ENCODE measurements around the gene BCL6.
A peak's percentile ranks its signal among the peaks of the same experiment; 100 is the strongest.

The BCL6 gene

DNA sequence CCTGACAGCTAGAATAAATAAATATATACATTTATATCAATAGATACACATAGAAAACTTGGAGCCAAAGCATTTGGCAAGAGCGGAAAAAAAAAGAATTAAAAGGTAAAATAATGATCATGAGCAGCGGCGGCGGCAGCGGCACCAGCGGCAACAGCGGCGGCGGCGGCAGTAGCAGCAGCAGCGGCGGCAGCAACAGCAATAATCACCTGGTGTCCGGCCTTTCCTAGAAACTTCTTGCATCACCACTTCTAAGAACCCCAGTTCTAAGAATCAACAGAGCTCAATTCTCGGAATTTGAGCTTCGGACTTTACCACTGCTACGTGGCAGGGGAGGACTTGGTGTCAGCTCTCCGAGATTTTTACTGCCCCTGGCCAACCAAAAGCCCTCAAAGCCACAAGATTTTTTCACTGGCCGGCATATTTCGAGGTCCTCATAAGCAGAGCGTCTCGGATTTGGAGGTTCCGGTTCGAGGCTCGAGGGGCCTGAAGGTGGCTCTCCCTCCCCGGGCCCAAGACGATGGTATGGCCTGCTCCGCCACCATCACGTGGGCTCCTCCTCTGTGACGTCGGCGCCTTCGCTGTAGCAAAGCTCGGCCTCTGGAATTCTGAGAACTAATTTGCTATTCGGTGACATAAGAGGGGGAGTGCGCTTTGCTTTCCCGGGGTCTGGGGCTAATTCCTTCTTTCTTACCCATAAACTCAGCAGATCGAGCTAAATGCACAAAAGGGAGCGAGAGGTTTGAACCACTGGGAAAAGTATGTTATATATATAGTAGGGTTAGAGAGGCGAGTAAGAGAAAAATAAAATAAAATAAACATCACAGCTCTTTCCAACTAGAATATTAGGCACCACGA lies at the start of gene BCL6:
Gene BCL6, minus strand, starts transcription at position 268 of the 858 bp plus-strand sequence. CDS start 11,775 bp downstream, outside the sequence.
- TF ChIP-seq CTCF (conservative IDR thresholded peaks at IDR 0.05; ENCODE audit: control insufficient read depth, insufficient read depth, low read depth, low read length): no peak
- H3K4me3 ChIP-seq (ENCODE audit: control insufficient read depth, low read depth, low read length): peak within 1 kb of the TSS; percentile 99
- DNase-seq (ENCODE audit: low read depth): peak; percentile 99

DNA sequence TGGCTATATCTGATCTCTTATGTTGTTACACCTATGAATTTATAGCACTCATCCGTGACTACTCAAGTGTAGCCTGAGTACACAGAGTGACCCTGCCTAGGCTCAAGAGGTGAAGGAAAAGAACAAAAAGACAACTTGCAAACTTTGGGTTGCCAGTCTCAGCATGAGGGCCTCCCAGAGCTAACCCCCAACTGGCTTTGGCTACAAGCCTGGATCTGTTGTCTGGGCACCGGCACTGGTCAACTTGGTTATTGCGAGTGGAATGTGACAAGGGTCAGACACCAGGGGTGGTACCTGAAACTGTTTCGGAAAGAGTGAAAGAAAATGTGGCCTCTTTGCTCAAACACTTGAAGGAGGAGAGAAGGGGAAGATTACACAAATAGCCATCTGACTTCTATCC lies 49.5 kb upstream of the BCL6 start:
- H3K4me3 ChIP-seq (ENCODE audit: control insufficient read depth, low read depth, low read length): no peak overlapping the region
- TF ChIP-seq CTCF (conservative IDR thresholded peaks at IDR 0.05; ENCODE audit: control insufficient read depth, insufficient read depth, low read depth, low read length): no peak
- no peak for DNase-seq (ENCODE audit: low read depth)

GRCh38 chr3:187793618-187794017 lies 48.4 kb upstream of the BCL6 start:
- TF ChIP-seq CTCF (conservative IDR thresholded peaks at IDR 0.05; ENCODE audit: control insufficient read depth, insufficient read depth, low read depth, low read length): no peak
- no peak for DNase-seq (ENCODE audit: low read depth)
- no peak overlapping the region for H3K4me3 ChIP-seq (ENCODE audit: control insufficient read depth, low read depth, low read length)

- no peak for DNase-seq (ENCODE audit: low read depth)
- no peak for TF ChIP-seq CTCF (conservative IDR thresholded peaks at IDR 0.05; ENCODE audit: control insufficient read depth, insufficient read depth, low read depth, low read length)
- no peak overlapping the region for H3K4me3 ChIP-seq (ENCODE audit: control insufficient read depth, low read depth, low read length)
Measured at GRCh38 chr3:187792521-187792920, 47.3 kb upstream of the BCL6 start.

GRCh38 chr3:187789872-187790271 lies 44.6 kb upstream of the BCL6 start:
- DNase-seq (ENCODE audit: low read depth): no peak
- TF ChIP-seq CTCF (conservative IDR thresholded peaks at IDR 0.05; ENCODE audit: control insufficient read depth, insufficient read depth, low read depth, low read length): no peak
- no peak overlapping the region for H3K4me3 ChIP-seq (ENCODE audit: control insufficient read depth, low read depth, low read length)

- TF ChIP-seq CTCF (conservative IDR thresholded peaks at IDR 0.05; ENCODE audit: control insufficient read depth, insufficient read depth, low read depth, low read length): no peak
- H3K4me3 ChIP-seq (ENCODE audit: control insufficient read depth, low read depth, low read length): no peak overlapping the region
- DNase-seq (ENCODE audit: low read depth): no peak
Measured at GRCh38 chr3:187788984-187789857, 44.0 kb upstream of the BCL6 start.

Data from fibroblast of mammary gland (primary cell).